Heart right ventricle (tissue), 16 donors: ENCODE data around the gene NDFIP1. TPM values are rescaled to one million over a fixed set of nuclear protein-coding genes. Genes with fewer than 3 reads are reported as not detected.

Source experiments
- ATAC-seq, 8 donors: fragments of 200-7000 bp; cut with Tn5 transposase; one replicate each; pipeline ENCODE4 v1.9.1; 2020; ENCODE audit warnings: mild to moderate bottlenecking in 8 of 8, moderate library complexity in 8 of 8, moderate number of reproducible peaks in 1 of 8
- DNase-seq, 2 donors: peaks; one replicate each; pipeline ENCODE4 v3.0.0-alpha.2; 2020
- H3K27ac ChIP-seq, 10 donors: fragments of 200-600 bp; sonication (generic) in 2 of 10; one replicate each; pipeline versions ENCODE4 v1.5.0 to v1.8.0; 2020 to 2022; ENCODE audit warnings: mild to moderate bottlenecking in 3 of 10
- H3K27me3 ChIP-seq, 7 donors: fragments of 200-600 bp; one replicate each; pipeline ENCODE4 v1.8.0; 2021 to 2022; ENCODE audit warnings: mild to moderate bottlenecking in 2 of 7
- H3K36me3 ChIP-seq, 9 donors: fragments of 200-600 bp; sonication (generic) in 1 of 9; one replicate each; pipeline versions ENCODE4 v1.5.0 to v1.8.0; 2020 to 2022; ENCODE audit warnings: mild to moderate bottlenecking in 2 of 9
- H3K4me1 ChIP-seq, 9 donors: fragments of 200-600 bp; sonication (generic) in 1 of 9; one replicate each; pipeline versions ENCODE4 v1.5.0 to v1.8.0; 2020 to 2022; ENCODE audit warnings: mild to moderate bottlenecking in 4 of 9
- H3K4me3 ChIP-seq, 10 donors: fragments of 200-600 bp; sonication (generic) in 2 of 10; one replicate each; pipeline versions ENCODE4 v1.5.0 to v1.8.0; 2020 to 2022; ENCODE audit warnings: mild to moderate bottlenecking in 7 of 10, moderate library complexity in 2 of 10
- H3K9me3 ChIP-seq, 11 donors: fragments of 200-600 bp in 10 of 11; sonication (generic) in 2 of 11; one replicate each; pipeline versions ENCODE4 v1.5.0 to v1.8.0; 2013 to 2022; ENCODE audit warnings: mild to moderate bottlenecking in 2 of 11, control low read depth in 1 of 11, moderate library complexity in 1 of 11
- WGBS, 2 donors: extraction: QIAGEN DNeasy Blood & Tissue Kit; methylation state at CpG; one replicate each; pipeline ENCODE4 v1.1.7; 2013; ENCODE audit warnings: inconsistent platforms in 1 of 2; 5-methylcytosine and 5-hydroxymethylcytosine counted together
- intact Hi-C, 10 donors: fragments of 100-400 bp; cut with DNase I; formaldehyde crosslinking; loops; one replicate each; pipeline versions ENCODE4 v1.11.1 to v1.14.2; 2022
- polyA plus RNA-seq, 2 donors: library from polyadenylated mRNA; stranded (reverse); fragments of 200-250 nt; gene quantifications; one replicate each; pipeline ENCODE4 v1.2.3, GENCODE V29; 2013
- total RNA-seq, 10 donors: library from RNA; stranded (reverse); fragmentation: NEBNext Ultra II Directional in 3 of 10; extraction: Animal tissue kit (Norgen Biotek cat#: 25700) in 3 of 10; gene quantifications; one replicate each; pipeline versions ENCODE4 v1.2.1 to v1.2.4, GENCODE V29; 2021 to 2023
- TF ChIP-seq, protein P1 (sequence below), 9 donors: fragments of 200-600 bp; sonication (generic) in 2 of 9; IDR thresholded peaks; one replicate each; pipeline versions ENCODE4 v1.5.0 to v1.8.0; 2021 to 2022; ENCODE audit warnings: antibody characterized with exemption in 9 of 9, mild to moderate bottlenecking in 5 of 9, moderate library complexity in 1 of 9
- donor health status: Arrhythmogenic right ventricular cardiomyopathy.
- donor health status: ischemic (EF 13 %, LVEDD 7.1; RV severe dilation, severe dysfunction).
- donor health status: healthy with polysubstance abuse.
- donor health status: DM: no; HTN: yes; CAD: no.
- donor health status: DM: no; HTN: no; CAD: no.
- donor health status: ischemic (EF 25% LVEDD 6.9; RV normal size, moderate dysfunction).
- donor health status: ischemic (EF 25% LVEDD 5.7; RV mildly dilated, moderate dysfunction).
- donor health status: healthy.
- donor health status: DM: yes; HTN: yes; CAD: no.
- donor health status: Ischemic cardiomyopathy.
- donor health status: ischemic (EF 35%, LVEDD 5.7; RV mildly dilated, moderate dysfunction).
- donor health status: nonischemic (EF 11% LVEDD 7.7; RV severe dilation, severe dysfunction).
- donor health status: DM: yes; HTN: yes; CAD: no.
- donor health status: PGD.
- donor health status: ischemic (EF 29% LVEDD 5.4; RV normal size, mild dysfunction).
- donor health status: nonischemic (EF 23%, LVEDD 6.1; RV moderate dilation, normal function).

NDFIP1 gene
- total and polyA plus RNA-seq, 12 donors, result 25.2 to 67.4 (median 58.9) TPM

GRCh38 chr5:142201471-142201887 is 92.9 kb downstream of the NDFIP1 start:
- H3K27ac ChIP-seq, result no peak overlapping the region
- WGBS, 2 donors, result 84 to 92% methylated on average over 3 of the region's 3 CpGs
- intact Hi-C loops, result no loop called here
- no peaks in the 10 kb centered on the region for H3K9me3 ChIP-seq
- H3K4me3 ChIP-seq, result no peak overlapping the region
- DNase-seq (no peak), ATAC-seq (peak in 2 of 8 donors; percentile 19 to 26)
- TF ChIP-seq, protein P1, sequence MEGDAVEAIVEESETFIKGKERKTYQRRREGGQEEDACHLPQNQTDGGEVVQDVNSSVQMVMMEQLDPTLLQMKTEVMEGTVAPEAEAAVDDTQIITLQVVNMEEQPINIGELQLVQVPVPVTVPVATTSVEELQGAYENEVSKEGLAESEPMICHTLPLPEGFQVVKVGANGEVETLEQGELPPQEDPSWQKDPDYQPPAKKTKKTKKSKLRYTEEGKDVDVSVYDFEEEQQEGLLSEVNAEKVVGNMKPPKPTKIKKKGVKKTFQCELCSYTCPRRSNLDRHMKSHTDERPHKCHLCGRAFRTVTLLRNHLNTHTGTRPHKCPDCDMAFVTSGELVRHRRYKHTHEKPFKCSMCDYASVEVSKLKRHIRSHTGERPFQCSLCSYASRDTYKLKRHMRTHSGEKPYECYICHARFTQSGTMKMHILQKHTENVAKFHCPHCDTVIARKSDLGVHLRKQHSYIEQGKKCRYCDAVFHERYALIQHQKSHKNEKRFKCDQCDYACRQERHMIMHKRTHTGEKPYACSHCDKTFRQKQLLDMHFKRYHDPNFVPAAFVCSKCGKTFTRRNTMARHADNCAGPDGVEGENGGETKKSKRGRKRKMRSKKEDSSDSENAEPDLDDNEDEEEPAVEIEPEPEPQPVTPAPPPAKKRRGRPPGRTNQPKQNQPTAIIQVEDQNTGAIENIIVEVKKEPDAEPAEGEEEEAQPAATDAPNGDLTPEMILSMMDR (IDR thresholded peaks at IDR 0.05), result no peak
- H3K27me3 ChIP-seq, result no peaks in the 10 kb centered on the region
- H3K4me1 ChIP-seq, result no peaks in the 10 kb centered on the region
- no peaks in the 10 kb centered on the region for H3K36me3 ChIP-seq

DNA sequence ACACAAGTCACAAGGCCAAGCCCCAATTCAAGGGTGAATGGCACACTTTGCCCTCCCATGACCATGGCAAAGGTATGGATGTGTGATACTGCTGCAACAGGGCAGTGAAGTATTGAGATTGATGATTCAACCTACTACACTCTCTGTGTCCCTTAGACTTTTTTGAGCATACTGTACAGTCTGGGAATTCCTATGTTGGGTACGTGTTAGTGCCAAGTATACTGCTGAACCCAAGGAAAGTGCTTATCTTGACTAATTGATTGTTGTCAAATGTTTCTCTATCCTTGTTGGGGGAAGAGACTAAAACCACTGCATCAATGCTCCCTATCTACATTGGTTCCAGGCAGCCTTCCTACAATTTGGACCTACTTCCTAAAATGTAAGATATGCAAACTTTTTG is 93.7 kb downstream of the NDFIP1 start:
- no peak for DNase-seq
- 76 to 90% methylated on average over 1 of the region's 1 CpG for WGBS, 2 donors
- no peaks in the 10 kb centered on the region for H3K4me1 ChIP-seq
- intact Hi-C loops, result no loop called here
- no peak overlapping the region for H3K4me3 ChIP-seq
- H3K27me3 ChIP-seq, result no peaks in the 10 kb centered on the region
- TF ChIP-seq, protein P1 (IDR thresholded peaks at IDR 0.05), result no peak
- H3K27ac ChIP-seq, result no peak overlapping the region
- ATAC-seq, result no peak
- H3K9me3 ChIP-seq, result no peaks in the 10 kb centered on the region
- no peaks in the 10 kb centered on the region for H3K36me3 ChIP-seq

Other genes starting within 250 kb of the NDFIP1 start
- gene PCDH1, start 230.4 kb upstream of the NDFIP1 start, total RNA-seq, result 10 to 100 TPM in 9 of 10 donors, 1 to 10 TPM in 1; 8.4 to 45.8 (median 17.9) TPM
- gene PCDH1, start 230.4 kb upstream of the NDFIP1 start, polyA plus RNA-seq, result 10 to 100 TPM; 16.2 to 21.6 TPM
- 100 to 1,000 TPM in 6 of 10 donors, 10 to 100 TPM in 4; 82.1 to 192 (median 141) TPM for gene DELE1, start 184.9 kb upstream of the NDFIP1 start, total RNA-seq
- 10 to 100 TPM; 50.1 to 69.8 TPM for gene DELE1, start 184.9 kb upstream of the NDFIP1 start, polyA plus RNA-seq
- 10 to 100 TPM in 5 of 10 donors, 1 to 10 TPM in 5; 4.9 to 16.6 (median 9.6) TPM for gene PCDH12, start 150.6 kb upstream of the NDFIP1 start, total RNA-seq
- 1 to 10 TPM; 3.6 to 3.7 TPM for gene PCDH12, start 150.6 kb upstream of the NDFIP1 start, polyA plus RNA-seq
- 100 to 1,000 TPM in 6 of 10 donors, 10 to 100 TPM in 4; 84.6 to 130 (median 102) TPM for gene RNF14, start 139.7 kb upstream of the NDFIP1 start, total RNA-seq
- 10 to 100 TPM; 20.3 to 44.9 TPM for gene RNF14, start 139.7 kb upstream of the NDFIP1 start, polyA plus RNA-seq
- 10 to 100 TPM; 18.9 to 24.3 (median 20.9) TPM for gene GNPDA1, start 95.8 kb upstream of the NDFIP1 start, total RNA-seq
- gene GNPDA1, start 95.8 kb upstream of the NDFIP1 start, polyA plus RNA-seq, result 10 to 100 TPM; 11.6 to 14.3 TPM
- gene SPRY4, start 216.2 kb downstream of the NDFIP1 start, total RNA-seq, result 10 to 100 TPM in 5 of 10 donors, 1 to 10 TPM in 5; 7.4 to 13.7 (median 10.1) TPM
- gene SPRY4, start 216.2 kb downstream of the NDFIP1 start, polyA plus RNA-seq, result 1 to 10 TPM; 5.0 to 5.5 TPM